ENCODE measurements around the gene BLNK. TPM values are rescaled to one million over a fixed set of nuclear protein-coding genes. Genes with fewer than 3 reads are reported as not detected.

Gene BLNK
- total RNA-seq (2022; extraction: Qiagen RNA extraction; ENCODE audit: low read depth): not detected in 5 replicates

GRCh38 chr10:96271016-96271815 is at the start of gene BLNK:
TSS of gene BLNK (minus strand) at chr10:96271569. CDS start at chr10:96271398, 171 bp downstream.

GRCh38 chr10:96304230-96304629 is 32.9 kb upstream of the BLNK start, which contains the start of gene DNTT:
TSS of gene DNTT (plus strand) at chr10:96304434. CDS start at chr10:96304498, 64 bp downstream.

Other genes with a start within 250 kb of the BLNK start
- 5.6 to 7.9 TPM (median 6.1 TPM) in 5 replicates for gene CCNJ, start 228.0 kb downstream of the BLNK start, total RNA-seq (2022; extraction: Qiagen RNA extraction; ENCODE audit: low read depth)
- gene ZNF518A, start 141.3 kb downstream of the BLNK start, total RNA-seq (2022; extraction: Qiagen RNA extraction; ENCODE audit: low read depth): 6.4 to 7.5 TPM (median 7.0 TPM) in 5 replicates
- gene DNTT, start 32.9 kb upstream of the BLNK start, total RNA-seq (2022; extraction: Qiagen RNA extraction; ENCODE audit: low read depth): not detected in 5 replicates
- gene OPALIN, start 87.4 kb upstream of the BLNK start, total RNA-seq (2022; extraction: Qiagen RNA extraction; ENCODE audit: low read depth): not detected in 5 replicates
- 0.07 to 0.19 TPM (median 0.12 TPM) in 5 replicates for gene TLL2, start 242.4 kb upstream of the BLNK start, total RNA-seq (2022; extraction: Qiagen RNA extraction; ENCODE audit: low read depth)